ENCODE data around the gene LRBA. TPM values are rescaled to one million over a fixed set of nuclear protein-coding genes. Genes with fewer than 3 reads are reported as not detected.

LRBA gene
- total RNA-seq, 2 experiments from 2014 or later: 53.7 to 54.6 TPM

DNA sequence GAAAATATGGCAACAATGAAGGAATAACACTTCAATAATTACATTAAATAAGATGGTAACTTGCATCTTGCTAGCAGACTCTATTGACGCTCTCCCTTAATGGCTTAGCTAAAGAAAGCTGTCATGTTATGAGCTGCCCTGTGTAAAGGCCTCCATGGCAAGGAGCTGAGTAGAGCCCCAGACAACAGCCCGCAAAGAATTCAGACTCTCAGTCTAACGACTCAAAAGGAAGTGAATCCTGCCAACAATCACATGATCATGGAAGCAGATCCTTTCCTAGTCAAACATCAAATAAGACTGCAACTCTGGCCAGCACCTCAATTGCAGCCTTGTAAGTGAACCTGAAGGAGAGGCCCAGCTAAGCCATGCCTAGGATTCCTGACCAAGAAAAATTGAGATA is 275.5 kb downstream of the LRBA start:
- CTCF ChIA-PET: no interaction called here
- no peaks in the 10 kb centered on the region for H3K4me1 Mint-ChIP-seq (ENCODE audit: low read depth)
- H3K27ac Mint-ChIP-seq: no peak overlapping the region
- intact Hi-C loops (cut with micrococcal nuclease): no loop called here
- H3K9me3 Mint-ChIP-seq: peaks cover 3% of the 10 kb centered on the region
- H3K4me3 Mint-ChIP-seq: no peak overlapping the region
- H3K27me3 Mint-ChIP-seq (ENCODE audit: low read depth): no peaks in the 10 kb centered on the region
- peaks cover 20% of the 10 kb centered on the region for H3K36me3 Mint-ChIP-seq (ENCODE audit: low read depth)
- no peak for DNase-seq

DNA sequence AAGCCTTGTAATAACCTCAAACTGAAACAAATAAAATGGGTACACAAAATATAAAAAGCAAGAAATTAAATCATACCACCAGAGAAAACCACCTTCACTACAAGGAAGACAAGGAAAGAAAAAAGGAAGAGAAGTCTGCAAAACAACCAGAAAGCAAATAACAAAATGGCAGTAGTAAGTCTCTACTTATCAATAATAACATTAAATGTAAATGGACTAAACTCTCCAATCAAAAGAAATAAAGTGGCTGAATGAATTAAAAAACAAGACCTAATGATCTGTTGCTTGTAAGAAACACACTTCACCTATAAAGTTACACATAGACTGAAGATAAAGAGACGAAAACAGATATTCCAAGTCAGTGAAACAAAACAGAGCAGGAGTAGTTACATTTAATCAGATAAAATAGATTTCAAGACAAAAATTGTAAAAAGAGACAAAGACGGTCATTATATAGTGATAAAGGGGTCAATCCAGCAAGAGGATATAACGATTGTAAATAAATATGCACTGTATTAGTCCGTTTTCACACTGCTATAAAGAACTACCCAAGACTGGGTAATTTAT is 289.0 kb downstream of the LRBA start:
- H3K4me3 Mint-ChIP-seq: no peak overlapping the region

DNA sequence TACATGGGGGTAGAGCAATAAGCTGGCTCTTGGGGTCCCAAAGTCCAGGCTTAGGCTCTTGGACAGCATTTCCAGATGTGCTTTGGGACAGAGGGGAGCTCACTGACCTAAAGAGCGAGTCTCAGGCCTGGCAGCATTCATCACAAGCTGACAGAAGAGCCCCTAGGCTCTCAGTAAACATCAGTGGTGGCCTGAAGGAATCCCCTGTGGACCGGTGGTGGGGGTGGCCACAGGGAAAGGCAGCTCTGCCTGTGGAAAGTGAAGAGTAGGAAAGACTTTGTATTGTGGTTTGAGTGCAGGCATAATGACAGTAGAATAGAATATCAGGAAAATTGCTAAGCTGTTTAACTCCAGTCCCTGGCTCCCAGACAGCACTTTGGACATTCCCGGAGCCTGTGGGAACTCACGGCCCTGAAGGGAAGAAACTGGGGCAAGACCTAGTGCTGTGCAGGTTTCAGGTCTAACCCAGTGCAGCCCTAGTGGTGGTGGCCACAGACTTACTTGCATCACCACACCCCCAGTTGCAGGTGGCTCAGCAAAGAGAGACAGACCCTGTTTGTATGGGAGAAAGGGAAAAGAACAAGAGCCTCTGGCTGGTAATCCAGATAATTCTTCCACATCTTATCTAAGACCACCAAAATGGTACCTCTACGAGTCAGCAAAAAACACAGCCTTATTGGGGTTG is 291.2 kb downstream of the LRBA start:
- Mint-ChIP-seq H3K9me3 (peaks cover 11% of the 10 kb centered on the region), H3K36me3 (ENCODE audit: low read depth) (peaks cover 40% of the 10 kb centered on the region), H3K27me3 (ENCODE audit: low read depth) (no peaks in the 10 kb centered on the region), H3K4me3 (no peak overlapping the region), H3K27ac (no peak overlapping the region), H3K4me1 (ENCODE audit: low read depth) (peaks cover 6% of the 10 kb centered on the region)
- no peak for DNase-seq
- intact Hi-C loops (cut with micrococcal nuclease): no loop called here
- CTCF ChIA-PET: interaction anchor here (1.0 kb wide), 1 partner anchor 26 kb away, joined by 3 read pairs; no protein-coding TSS in a partner anchor

More for the DNA sequence above, 289.0 kb downstream of the LRBA start:
- intact Hi-C loops (cut with micrococcal nuclease): no loop called here
- H3K4me1 Mint-ChIP-seq (ENCODE audit: low read depth): peaks cover 2% of the 10 kb centered on the region
- H3K36me3 Mint-ChIP-seq (ENCODE audit: low read depth): peaks cover 45% of the 10 kb centered on the region
- no peak for DNase-seq
- no peaks in the 10 kb centered on the region for H3K27me3 Mint-ChIP-seq (ENCODE audit: low read depth)
- H3K27ac Mint-ChIP-seq: no peak overlapping the region
- peaks cover 11% of the 10 kb centered on the region for H3K9me3 Mint-ChIP-seq
- CTCF ChIA-PET: no interaction called here

DNA sequence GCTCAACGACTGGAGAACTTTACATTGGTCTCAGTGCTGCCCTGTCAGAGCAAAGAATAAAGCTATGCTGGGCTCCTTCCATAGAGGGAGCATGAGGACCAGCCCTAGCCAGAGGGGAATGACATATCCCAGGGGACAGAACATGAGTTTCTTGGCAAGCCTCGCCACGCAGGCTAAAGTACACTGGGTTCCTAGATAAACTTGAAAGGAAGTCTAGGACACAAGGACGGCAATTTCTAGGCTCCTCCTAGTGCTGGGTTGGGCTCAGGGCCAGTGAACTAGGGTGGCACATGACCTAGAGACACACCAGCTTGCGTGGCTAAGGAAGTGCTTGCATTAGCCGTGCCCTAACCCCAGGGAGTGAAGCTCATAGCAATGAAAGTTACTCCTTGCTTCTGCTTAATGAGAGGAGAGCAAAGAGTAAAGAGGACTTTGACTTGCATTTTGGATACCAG is 292.1 kb downstream of the LRBA start:
- intact Hi-C loops (cut with micrococcal nuclease): no loop called here
- no peak overlapping the region for H3K4me3 Mint-ChIP-seq
- no peak for DNase-seq
- no peak overlapping the region for H3K27ac Mint-ChIP-seq
- H3K9me3 Mint-ChIP-seq: peaks cover 7% of the 10 kb centered on the region
- CTCF ChIA-PET: interaction anchor here (0.6 to 1.0 kb wide), 2 partner anchors 26 to 143 kb away, joined by 3 to 4 read pairs; no protein-coding TSS in a partner anchor
- no peaks in the 10 kb centered on the region for H3K27me3 Mint-ChIP-seq (ENCODE audit: low read depth)
- peaks cover 6% of the 10 kb centered on the region for H3K4me1 Mint-ChIP-seq (ENCODE audit: low read depth)
- H3K36me3 Mint-ChIP-seq (ENCODE audit: low read depth): peaks cover 33% of the 10 kb centered on the region

DNA sequence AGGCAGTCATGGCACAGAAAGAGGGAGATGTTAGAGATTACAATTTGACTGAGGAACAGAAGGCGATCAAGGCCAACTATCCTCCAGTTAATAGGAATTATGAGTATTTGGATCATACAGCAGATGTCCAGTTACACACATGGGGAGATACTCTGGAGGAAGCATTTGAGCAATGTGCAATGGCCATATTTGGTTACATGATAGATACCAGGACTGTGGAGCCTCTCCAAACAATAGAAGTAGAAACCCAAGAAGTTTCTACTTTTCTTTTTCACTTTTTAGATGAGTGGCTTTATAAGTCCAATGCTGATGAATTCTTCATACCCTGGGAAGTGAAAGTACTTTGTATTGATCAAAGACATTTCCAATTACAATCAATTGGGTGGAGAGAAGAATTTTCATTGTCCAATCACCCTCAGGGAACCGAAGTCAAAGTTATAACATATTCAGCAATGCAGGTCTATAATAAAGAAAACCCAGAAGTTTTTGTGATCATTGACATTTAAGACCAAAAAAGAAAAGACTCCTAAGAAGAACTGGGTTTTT is 294.0 kb downstream of the LRBA start:
- CTCF ChIA-PET: no interaction called here
- H3K4me1 Mint-ChIP-seq (ENCODE audit: low read depth): peaks cover 6% of the 10 kb centered on the region
- H3K4me3 Mint-ChIP-seq: no peak overlapping the region
- H3K36me3 Mint-ChIP-seq (ENCODE audit: low read depth): peaks cover 17% of the 10 kb centered on the region
- no peaks in the 10 kb centered on the region for H3K27me3 Mint-ChIP-seq (ENCODE audit: low read depth)
- H3K9me3 Mint-ChIP-seq: peaks cover under 1% of the 10 kb centered on the region
- DNase-seq: no peak
- intact Hi-C loops (cut with micrococcal nuclease): no loop called here
- H3K27ac Mint-ChIP-seq: no peak overlapping the region

DNA sequence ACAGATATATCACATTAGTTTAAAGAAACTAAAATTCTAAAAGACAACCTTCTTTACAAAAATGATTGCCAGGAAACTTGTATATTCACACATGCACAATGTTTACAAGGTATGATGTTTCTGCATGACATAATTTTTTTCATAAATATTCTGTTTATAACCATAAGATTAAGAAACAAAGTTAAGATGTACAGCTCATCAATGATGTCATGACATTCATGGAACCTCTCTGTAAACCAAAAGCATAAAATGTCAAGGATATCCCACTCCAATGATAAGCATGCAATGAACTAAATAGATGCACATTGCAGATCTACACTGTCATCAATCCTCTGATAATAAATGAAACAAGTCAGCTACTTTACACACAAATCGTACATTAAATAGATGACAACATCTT is 297.1 kb downstream of the LRBA start:
- CTCF ChIA-PET: interaction anchor here (0.6 kb wide), 1 partner anchor 162 kb away, joined by 3 read pairs; no protein-coding TSS in a partner anchor
- intact Hi-C loops (cut with micrococcal nuclease): no loop called here
- H3K36me3 Mint-ChIP-seq (ENCODE audit: low read depth): peaks cover 14% of the 10 kb centered on the region

DNA sequence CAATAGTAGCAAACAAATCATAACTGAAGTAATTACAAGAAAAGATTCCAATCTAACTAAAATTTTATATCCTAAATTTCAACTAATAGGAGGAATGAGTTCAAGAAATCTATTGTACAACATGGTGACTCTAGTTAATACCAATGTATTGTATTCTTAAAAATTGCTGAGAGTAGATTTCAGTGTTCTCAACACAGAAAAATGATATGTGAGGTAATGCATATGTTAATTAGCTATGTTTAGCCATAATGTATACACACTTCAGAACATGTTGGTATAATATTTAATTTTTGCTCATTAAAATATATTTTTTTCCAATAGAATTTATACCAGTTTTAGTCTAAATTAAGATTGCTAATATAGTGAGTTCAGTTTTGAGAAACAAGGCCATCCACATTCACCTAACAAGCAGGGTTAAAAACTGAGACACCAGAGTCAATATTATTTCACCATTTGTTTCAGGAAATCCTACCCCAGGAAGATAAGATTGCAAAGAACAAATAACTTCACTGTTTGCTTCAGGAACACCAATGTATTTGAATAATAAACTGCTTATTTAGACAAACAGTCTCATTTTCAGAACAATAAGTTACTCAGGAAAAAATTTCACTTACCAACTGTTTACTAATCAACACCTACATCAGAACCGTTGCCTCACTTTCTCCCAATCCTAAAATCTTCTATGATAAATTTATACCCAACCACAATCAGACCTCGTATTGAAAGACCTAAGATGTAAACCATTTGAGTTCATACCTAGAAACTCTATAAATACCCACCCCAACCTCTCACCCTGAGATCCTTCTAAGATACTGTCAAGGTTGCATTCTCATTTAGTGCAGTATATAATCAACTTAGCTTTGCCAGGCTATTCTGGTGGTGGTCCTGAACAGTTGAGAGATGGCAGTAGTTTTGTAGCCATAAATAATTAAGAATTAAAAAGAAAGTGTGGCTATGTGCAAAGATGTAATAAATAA is 300.3 kb downstream of the LRBA start:
- CTCF ChIA-PET: no interaction called here
- no peak for DNase-seq
- Mint-ChIP-seq H3K4me1 (ENCODE audit: low read depth) (no peaks in the 10 kb centered on the region), H3K4me3 (no peak overlapping the region), H3K36me3 (ENCODE audit: low read depth) (peaks cover 10% of the 10 kb centered on the region), H3K27ac (no peak overlapping the region), H3K9me3 (no peaks in the 10 kb centered on the region), H3K27me3 (ENCODE audit: low read depth) (no peaks in the 10 kb centered on the region)
- intact Hi-C loops (cut with micrococcal nuclease): no loop called here

More for the DNA sequence above, 297.1 kb downstream of the LRBA start:
- peaks cover 6% of the 10 kb centered on the region for H3K4me1 Mint-ChIP-seq (ENCODE audit: low read depth)
- H3K4me3 Mint-ChIP-seq: no peak overlapping the region
- H3K9me3 Mint-ChIP-seq: no peaks in the 10 kb centered on the region
- no peaks in the 10 kb centered on the region for H3K27me3 Mint-ChIP-seq (ENCODE audit: low read depth)
- no peak for DNase-seq
- no peak overlapping the region for H3K27ac Mint-ChIP-seq

DNA sequence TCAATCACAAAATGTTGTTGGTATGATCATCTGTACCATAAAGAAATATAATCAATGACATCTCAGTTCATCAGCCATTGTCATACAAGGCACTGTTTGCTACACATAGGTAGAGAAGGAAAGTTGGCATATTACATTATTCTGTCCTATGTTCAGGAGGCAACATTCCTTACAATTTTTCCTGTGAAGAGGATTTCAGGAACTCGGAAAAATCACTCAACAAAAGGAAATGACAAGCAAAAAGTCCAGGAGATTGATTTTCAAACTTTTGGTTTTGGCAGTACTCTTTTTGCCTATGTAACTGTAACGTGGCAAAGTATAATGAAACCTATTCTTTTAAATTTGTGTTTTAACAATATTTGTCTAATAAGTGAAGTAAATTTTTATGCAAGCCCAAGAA is 301.8 kb downstream of the LRBA start:
- no peak overlapping the region for H3K4me3 Mint-ChIP-seq
- CTCF ChIA-PET: no interaction called here
- H3K9me3 Mint-ChIP-seq: no peaks in the 10 kb centered on the region
- no peaks in the 10 kb centered on the region for H3K27me3 Mint-ChIP-seq (ENCODE audit: low read depth)
- DNase-seq: no peak
- H3K4me1 Mint-ChIP-seq (ENCODE audit: low read depth): no peaks in the 10 kb centered on the region
- intact Hi-C loops (cut with micrococcal nuclease): no loop called here
- H3K36me3 Mint-ChIP-seq (ENCODE audit: low read depth): peaks cover 8% of the 10 kb centered on the region
- H3K27ac Mint-ChIP-seq: no peak overlapping the region

DNA sequence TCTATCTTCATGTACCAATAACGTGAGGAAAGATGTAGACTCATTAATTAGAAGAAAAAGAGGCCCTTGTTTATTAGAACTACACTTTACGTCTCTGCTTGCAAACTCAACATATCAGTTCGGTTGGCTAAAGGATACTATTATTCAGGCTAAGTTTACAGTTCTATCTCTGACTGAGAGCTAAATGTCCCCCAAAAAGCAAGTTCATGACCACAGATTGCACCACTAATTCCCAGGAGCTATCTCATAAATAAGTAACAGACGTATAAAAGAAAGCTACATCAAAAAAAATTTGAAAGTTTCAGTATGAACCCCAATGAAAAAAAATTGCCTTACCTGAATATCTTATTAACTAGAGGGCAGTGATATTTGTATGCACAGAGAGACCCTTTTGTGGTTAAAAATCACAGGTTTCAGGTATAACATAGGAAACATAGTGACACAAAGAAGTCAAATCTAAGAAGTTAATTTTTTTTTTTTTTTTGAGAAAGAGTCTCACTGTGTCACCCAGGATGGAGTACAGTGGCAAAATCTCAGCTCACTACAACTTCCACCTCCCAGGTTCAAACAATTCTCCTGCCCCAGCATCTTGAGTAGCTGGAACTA is 304.2 kb downstream of the LRBA start:
- H3K36me3 Mint-ChIP-seq (ENCODE audit: low read depth): peaks cover 8% of the 10 kb centered on the region
- CTCF ChIA-PET: no interaction called here
- H3K4me3 Mint-ChIP-seq: no peak overlapping the region
- intact Hi-C loops (cut with micrococcal nuclease): no loop called here
- no peaks in the 10 kb centered on the region for H3K27me3 Mint-ChIP-seq (ENCODE audit: low read depth)
- H3K9me3 Mint-ChIP-seq: no peaks in the 10 kb centered on the region
- no peak for DNase-seq
- no peaks in the 10 kb centered on the region for H3K4me1 Mint-ChIP-seq (ENCODE audit: low read depth)
- H3K27ac Mint-ChIP-seq: no peak overlapping the region

DNA sequence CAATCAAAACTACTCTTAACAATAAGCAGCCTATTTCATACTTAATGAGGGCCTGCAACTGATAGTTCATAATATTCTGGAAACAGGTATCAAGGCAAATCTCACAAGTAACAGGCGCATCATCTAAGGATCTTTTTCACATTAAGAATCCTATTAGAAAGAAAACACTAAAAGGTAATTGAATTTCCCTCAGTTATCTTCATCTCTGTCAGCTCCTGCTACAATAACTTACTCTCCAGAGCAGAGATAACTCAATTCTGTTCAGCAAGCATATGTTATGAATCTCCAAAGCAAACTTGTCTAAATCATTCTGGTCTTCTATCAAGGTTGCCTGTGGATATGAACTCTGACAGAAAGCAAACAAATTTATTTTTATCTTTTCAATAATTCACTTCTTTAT is 307.1 kb downstream of the LRBA start:
- H3K9me3 Mint-ChIP-seq: no peaks in the 10 kb centered on the region
- CTCF ChIA-PET: no interaction called here
- DNase-seq: no peak
- H3K27me3 Mint-ChIP-seq (ENCODE audit: low read depth): no peaks in the 10 kb centered on the region
- intact Hi-C loops (cut with micrococcal nuclease): no loop called here
- H3K27ac Mint-ChIP-seq: no peak overlapping the region
- H3K4me1 Mint-ChIP-seq (ENCODE audit: low read depth): no peaks in the 10 kb centered on the region
- H3K4me3 Mint-ChIP-seq: no peak overlapping the region
- peaks cover 2% of the 10 kb centered on the region for H3K36me3 Mint-ChIP-seq (ENCODE audit: low read depth)

DNA sequence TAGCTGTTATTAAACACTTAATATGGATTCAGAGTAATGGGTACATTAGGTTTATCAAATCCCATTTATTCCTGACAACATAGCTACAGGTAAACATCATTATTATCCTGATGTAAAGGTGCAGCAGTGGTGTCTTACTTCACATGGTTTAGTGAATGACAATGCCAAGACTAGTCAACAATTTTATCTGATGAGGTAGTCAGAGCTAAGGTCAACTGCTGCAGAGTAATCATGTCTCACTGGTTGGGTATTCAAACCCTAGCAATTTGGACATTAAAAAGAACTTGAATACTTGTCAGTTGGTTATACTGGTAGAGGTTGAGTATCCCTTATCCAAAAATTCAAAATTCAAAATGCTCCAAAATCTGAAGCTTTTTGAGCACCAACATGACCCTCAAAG is 315.5 kb downstream of the LRBA start:
- no peaks in the 10 kb centered on the region for H3K9me3 Mint-ChIP-seq
- CTCF ChIA-PET: no interaction called here
- DNase-seq: no peak

DNA sequence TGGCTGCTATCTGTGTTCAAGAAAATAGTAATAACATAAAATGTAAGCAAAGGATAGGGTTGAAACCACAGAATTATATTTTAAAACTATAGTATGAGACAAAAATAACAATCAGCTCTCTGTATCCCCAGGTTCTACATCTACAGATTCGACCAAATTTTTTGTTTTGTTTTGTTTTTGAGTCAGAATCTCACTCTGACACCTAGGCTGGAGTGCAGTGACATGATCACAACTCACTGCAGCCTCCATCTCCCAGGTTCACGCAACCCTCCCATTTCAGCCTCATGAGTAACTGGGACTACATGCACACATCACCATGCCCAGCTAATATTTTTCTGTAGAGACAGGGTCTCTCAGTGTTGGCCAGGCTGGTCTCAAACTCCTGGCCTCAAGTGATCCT is 319.9 kb downstream of the LRBA start:
- intact Hi-C loops (cut with micrococcal nuclease): no loop called here
- Mint-ChIP-seq H3K27ac (no peak overlapping the region), H3K27me3 (ENCODE audit: low read depth) (no peaks in the 10 kb centered on the region), H3K4me1 (ENCODE audit: low read depth) (peaks cover 7% of the 10 kb centered on the region), H3K4me3 (no peak overlapping the region), H3K9me3 (no peaks in the 10 kb centered on the region), H3K36me3 (ENCODE audit: low read depth) (peaks cover 6% of the 10 kb centered on the region)
- DNase-seq: no peak
- CTCF ChIA-PET: interaction anchor here (0.6 kb wide), 1 partner anchor 340 kb away, joined by 6 read pairs; no protein-coding TSS in a partner anchor

More for the DNA sequence above, 315.5 kb downstream of the LRBA start:
- no peak overlapping the region for H3K27ac Mint-ChIP-seq
- intact Hi-C loops (cut with micrococcal nuclease): no loop called here
- H3K4me3 Mint-ChIP-seq: no peak overlapping the region
- peaks cover 5% of the 10 kb centered on the region for H3K36me3 Mint-ChIP-seq (ENCODE audit: low read depth)
- peaks cover 4% of the 10 kb centered on the region for H3K4me1 Mint-ChIP-seq (ENCODE audit: low read depth)
- H3K27me3 Mint-ChIP-seq (ENCODE audit: low read depth): no peaks in the 10 kb centered on the region

All from activated naive CD4-positive, alpha-beta T cell treated with anti-CD3 and anti-CD28 coated beads for 36 hours (primary cell).